Neuron (in vitro differentiated cells): Measurements from ENCODE around the gene UROS.

ENCODE experiments used
- H2AFZ ChIP-seq: one replicate; pipeline ENCODE4 v1.6.1; 2013; ENCODE audit warnings: low read depth, mild to moderate bottlenecking, inconsistent platforms, low read length, moderate library complexity
- H3K27me3 ChIP-seq: one replicate; pipeline ENCODE4 v1.6.1; 2013; ENCODE audit warnings: low read length; ENCODE audit not compliant: insufficient read depth
- H3K36me3 ChIP-seq: one replicate; pipeline ENCODE4 v1.6.1; 2013; ENCODE audit warnings: low read length; ENCODE audit not compliant: insufficient read depth
- H3K4me1 ChIP-seq: one replicate; pipeline ENCODE4 v1.6.1; 2013; ENCODE audit warnings: low read length; ENCODE audit not compliant: insufficient read depth
- H3K4me3 ChIP-seq: 2 replicates; pipeline ENCODE4 v1.5.1; 2013; ENCODE audit warnings: mild to moderate bottlenecking, low read length, moderate library complexity
- H3K9me3 ChIP-seq: one replicate; pipeline ENCODE4 v1.6.1; 2013; ENCODE audit warnings: low read length

Gene UROS

DNA sequence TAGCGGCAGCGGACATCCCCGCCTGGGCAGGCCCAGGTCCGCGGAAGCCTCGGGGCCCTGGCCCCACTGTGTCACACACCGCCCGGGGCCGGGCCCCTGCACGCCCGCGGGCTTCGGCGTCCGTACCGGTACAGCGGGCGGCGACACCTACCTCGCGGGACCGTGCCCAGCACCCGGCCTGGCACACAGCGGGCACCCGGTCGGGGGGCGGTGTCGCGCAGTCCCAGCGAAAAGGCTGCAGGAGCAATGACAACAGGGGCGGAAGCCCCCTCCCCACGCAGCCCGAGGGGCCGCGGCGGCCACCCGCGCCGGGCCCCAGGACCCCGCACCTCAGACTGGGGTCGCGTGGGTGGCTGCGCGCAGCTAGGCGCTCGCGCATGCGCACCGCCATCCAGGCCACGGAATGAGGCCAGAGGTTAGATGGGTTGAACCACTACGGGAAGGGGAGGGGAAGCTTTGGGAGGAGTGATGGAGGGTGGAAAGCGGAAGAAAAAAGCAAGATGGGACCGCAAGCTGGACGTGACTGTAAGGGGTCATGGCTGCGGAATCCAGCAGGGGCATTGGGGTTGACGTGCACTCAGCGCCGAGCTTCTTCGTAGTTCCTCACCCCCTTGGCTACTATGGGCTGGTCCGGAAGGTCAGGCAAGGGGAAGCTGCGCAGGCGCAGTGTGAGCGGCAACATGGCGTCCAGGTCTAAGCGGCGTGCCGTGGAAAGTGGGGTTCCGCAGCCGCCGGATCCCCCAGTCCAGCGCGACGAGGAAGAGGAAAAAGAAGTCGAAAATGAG is at the start of gene UROS, which contains the start of gene BCCIP:
Gene UROS, minus strand, starts transcription at position 381 of the 785 bp plus-strand sequence. CDS start 6,759 bp downstream, outside the sequence.
Gene BCCIP, plus strand, starts transcription at position 669 of the 785 bp plus-strand sequence. Its CDS starts 12 bp downstream, at position 681.
- H3K36me3 ChIP-seq, result peaks cover 20% of the 10 kb centered on the region
- H3K4me1 ChIP-seq, result peaks cover 14% of the 10 kb centered on the region
- no peaks in the 10 kb centered on the region for H3K9me3 ChIP-seq
- peak within 1 kb of the TSS; percentile 17 for H2AFZ ChIP-seq
- H3K4me3 ChIP-seq, result peak within 1 kb of the TSS; percentile 91
- no peaks in the 10 kb centered on the region for H3K27me3 ChIP-seq

GRCh38 chr10:125871338-125871737 is 48.3 kb upstream of the UROS start:
- H3K4me3 ChIP-seq, result no peak overlapping the region
- no peaks in the 10 kb centered on the region for H3K27me3 ChIP-seq
- H2AFZ ChIP-seq, result no peak overlapping the region
- H3K9me3 ChIP-seq, result peaks cover 12% of the 10 kb centered on the region
- H3K4me1 ChIP-seq, result no peaks in the 10 kb centered on the region
- H3K36me3 ChIP-seq, result peaks cover 20% of the 10 kb centered on the region

DNA sequence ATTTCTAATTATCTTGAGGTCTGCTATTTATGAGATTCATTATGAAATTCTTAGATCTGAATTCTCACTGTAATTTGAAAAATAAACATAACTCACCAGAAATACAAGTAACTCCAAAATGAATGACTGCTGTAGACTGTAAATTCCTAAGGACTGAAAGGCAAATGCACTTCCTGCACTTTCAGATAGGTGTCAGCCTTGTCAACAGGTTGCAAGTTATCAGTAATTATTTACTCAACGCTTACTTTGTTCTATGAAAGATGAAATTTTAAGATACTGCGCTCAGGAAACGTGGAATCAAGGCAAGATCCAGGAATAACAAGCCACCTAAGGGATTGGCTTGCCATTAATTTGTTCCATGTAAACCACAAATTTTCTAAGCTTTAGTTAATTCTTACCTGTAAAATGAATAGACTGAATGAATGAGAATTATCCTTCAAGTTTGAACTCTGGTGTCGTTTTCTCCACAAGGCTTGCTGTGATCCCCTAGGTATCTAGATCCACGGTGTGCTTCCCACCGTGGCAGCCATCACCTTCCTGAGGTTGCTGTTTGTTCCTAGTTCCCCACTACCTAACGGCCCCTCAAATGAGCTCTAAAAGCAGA is 45.4 kb upstream of the UROS start:
- Histone ChIP-seq H3K36me3 (peaks cover 20% of the 10 kb centered on the region), H3K4me1 (no peaks in the 10 kb centered on the region), H3K27me3 (no peaks in the 10 kb centered on the region), H2AFZ (no peak overlapping the region), H3K9me3 (no peaks in the 10 kb centered on the region), H3K4me3 (no peak overlapping the region)

DNA sequence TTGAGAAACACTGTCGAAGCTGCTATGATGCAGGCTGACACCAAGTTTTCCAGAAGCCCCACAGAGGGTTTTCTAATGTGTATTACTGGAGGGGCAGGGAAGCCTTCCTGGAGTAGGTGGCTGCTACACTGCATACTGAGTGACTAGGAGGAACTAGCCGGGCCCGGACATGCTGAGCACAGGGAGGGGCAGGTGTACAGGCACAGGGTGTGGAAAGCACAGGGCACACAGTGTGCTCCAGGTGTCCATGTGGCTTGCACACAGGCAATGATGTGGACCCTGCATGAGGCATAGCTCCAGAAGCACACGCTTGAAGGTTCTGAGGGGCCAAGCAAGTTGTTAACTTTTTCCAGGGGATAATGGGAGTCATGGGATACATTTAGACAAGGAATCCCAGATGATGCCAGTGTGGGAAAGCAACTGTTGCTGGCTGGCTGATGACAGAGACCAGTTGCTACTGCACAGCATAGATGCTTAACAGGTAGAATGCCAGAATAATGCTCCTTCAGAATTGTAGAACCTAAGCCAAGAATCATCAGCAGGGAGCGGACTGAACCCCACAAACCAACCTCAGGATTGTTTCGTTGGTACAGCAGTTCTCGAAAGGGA is 43.5 kb upstream of the UROS start:
- H3K4me1 ChIP-seq, result no peaks in the 10 kb centered on the region
- H3K9me3 ChIP-seq, result no peaks in the 10 kb centered on the region
- peaks cover 22% of the 10 kb centered on the region for H3K36me3 ChIP-seq
- H3K4me3 ChIP-seq, result no peak overlapping the region
- H2AFZ ChIP-seq, result no peak overlapping the region
- no peaks in the 10 kb centered on the region for H3K27me3 ChIP-seq

GRCh38 chr10:125865120-125865519 is 42.1 kb upstream of the UROS start:
- H2AFZ ChIP-seq, result no peak overlapping the region
- peaks cover 23% of the 10 kb centered on the region for H3K36me3 ChIP-seq
- H3K4me1 ChIP-seq, result no peaks in the 10 kb centered on the region
- H3K9me3 ChIP-seq, result no peaks in the 10 kb centered on the region
- no peaks in the 10 kb centered on the region for H3K27me3 ChIP-seq
- H3K4me3 ChIP-seq, result no peak overlapping the region

GRCh38 chr10:125859128-125859817 is 36.2 kb upstream of the UROS start:
- Histone ChIP-seq H3K27me3 (no peaks in the 10 kb centered on the region), H3K36me3 (peaks cover 25% of the 10 kb centered on the region), H3K4me1 (no peaks in the 10 kb centered on the region), H2AFZ (no peak overlapping the region), H3K9me3 (no peaks in the 10 kb centered on the region), H3K4me3 (no peak overlapping the region)

DNA sequence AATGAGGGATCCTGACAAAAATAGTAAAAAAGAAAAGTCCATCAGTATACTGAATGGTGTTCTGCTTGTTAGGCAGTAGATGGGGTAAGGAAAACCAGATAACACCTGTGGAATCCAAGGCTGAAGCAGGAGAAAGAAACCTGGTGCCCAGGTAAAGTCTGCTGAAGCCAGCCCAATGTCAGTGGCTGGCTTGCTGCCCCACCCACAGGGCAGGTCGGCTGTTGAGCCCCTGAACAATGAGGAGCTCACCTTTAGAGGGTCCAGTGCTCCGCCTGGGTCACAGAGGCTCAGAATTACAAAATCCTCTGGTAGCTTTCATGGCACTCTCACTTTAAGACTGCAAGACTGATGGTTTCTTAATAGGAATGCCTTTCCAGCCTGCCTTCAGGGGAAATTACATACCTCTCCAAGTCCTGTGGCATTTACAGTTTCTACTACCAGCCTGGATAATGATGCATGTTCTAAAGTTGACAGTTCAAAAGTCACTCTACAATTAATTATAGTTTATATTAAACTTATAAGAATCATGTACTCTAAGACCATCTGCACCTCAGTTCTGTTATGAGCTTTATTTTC is 34.2 kb upstream of the UROS start:
- no peak overlapping the region for H2AFZ ChIP-seq
- no peaks in the 10 kb centered on the region for H3K4me1 ChIP-seq
- peaks cover 35% of the 10 kb centered on the region for H3K36me3 ChIP-seq
- H3K9me3 ChIP-seq, result no peaks in the 10 kb centered on the region
- no peaks in the 10 kb centered on the region for H3K27me3 ChIP-seq
- H3K4me3 ChIP-seq, result no peak overlapping the region

DNA sequence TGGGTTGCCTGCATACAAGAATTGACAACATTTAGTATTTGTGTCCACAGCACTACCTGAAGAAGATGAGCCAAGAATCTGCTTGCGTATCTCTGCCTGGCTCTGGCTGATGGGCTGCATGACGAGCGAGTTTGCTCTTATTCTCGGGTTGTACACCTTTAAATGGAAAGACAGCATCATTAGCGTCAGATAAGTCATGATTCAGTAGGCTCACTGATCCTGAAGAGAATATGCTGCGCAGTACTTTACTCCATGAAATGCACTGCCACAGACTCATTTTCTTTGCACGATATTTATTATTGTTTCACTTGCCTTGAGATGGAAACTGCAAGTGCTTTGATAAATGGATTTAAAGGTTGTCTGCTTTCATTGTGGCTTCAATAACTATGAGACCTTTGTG is 29.4 kb upstream of the UROS start:
- Histone ChIP-seq H3K9me3 (peaks cover 2% of the 10 kb centered on the region), H2AFZ (no peak overlapping the region), H3K4me1 (no peaks in the 10 kb centered on the region), H3K36me3 (peaks cover 58% of the 10 kb centered on the region), H3K4me3 (no peak overlapping the region), H3K27me3 (no peaks in the 10 kb centered on the region)

GRCh38 chr10:125850766-125851731 is 28.0 kb upstream of the UROS start:
- Histone ChIP-seq H3K36me3 (peaks cover 63% of the 10 kb centered on the region), H3K4me1 (no peaks in the 10 kb centered on the region), H3K9me3 (peaks cover 2% of the 10 kb centered on the region), H2AFZ (no peak overlapping the region), H3K4me3 (no peak overlapping the region), H3K27me3 (no peaks in the 10 kb centered on the region)

- H3K27me3 ChIP-seq, result no peaks in the 10 kb centered on the region
- H3K4me1 ChIP-seq, result no peaks in the 10 kb centered on the region
- peaks cover 2% of the 10 kb centered on the region for H3K9me3 ChIP-seq
- H3K36me3 ChIP-seq, result peaks cover 65% of the 10 kb centered on the region
- H2AFZ ChIP-seq, result no peak overlapping the region
- H3K4me3 ChIP-seq, result no peak overlapping the region
Observed at GRCh38 chr10:125849448-125849847, 26.4 kb upstream of the UROS start.

DNA sequence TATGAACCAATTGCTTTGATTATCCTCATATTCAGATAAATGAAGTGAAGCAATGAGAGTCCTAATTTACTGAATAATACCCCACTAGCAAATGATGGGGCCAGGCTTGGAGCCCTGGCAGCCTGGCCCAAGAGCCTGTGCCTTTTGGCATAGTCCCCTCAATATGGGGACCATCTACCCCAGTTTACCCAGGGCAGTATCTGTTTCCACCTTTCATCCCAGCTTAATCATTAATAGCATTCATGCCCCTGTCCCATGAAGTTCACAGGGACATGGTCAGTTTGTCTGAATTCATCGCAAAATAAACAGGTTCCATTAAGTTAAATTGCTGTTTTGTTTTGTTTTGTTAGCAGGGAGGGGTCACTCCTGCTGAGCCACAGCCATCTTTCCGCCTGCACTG is 25.8 kb upstream of the UROS start:
- peaks cover 2% of the 10 kb centered on the region for H3K9me3 ChIP-seq
- H3K4me1 ChIP-seq, result no peaks in the 10 kb centered on the region
- H3K27me3 ChIP-seq, result no peaks in the 10 kb centered on the region
- no peak overlapping the region for H3K4me3 ChIP-seq
- peaks cover 64% of the 10 kb centered on the region for H3K36me3 ChIP-seq
- no peak overlapping the region for H2AFZ ChIP-seq

GRCh38 chr10:125848371-125848770 is 25.3 kb upstream of the UROS start:
- no peak overlapping the region for H3K4me3 ChIP-seq
- H3K9me3 ChIP-seq, result peaks cover 2% of the 10 kb centered on the region
- H3K27me3 ChIP-seq, result no peaks in the 10 kb centered on the region
- peaks cover 68% of the 10 kb centered on the region for H3K36me3 ChIP-seq
- H2AFZ ChIP-seq, result no peak overlapping the region
- H3K4me1 ChIP-seq, result no peaks in the 10 kb centered on the region
